ENCODE data around the gene MRPL30. TPM values are rescaled to one million over a fixed set of nuclear protein-coding genes. Genes with fewer than 3 reads are reported as not detected.

The MRPL30 gene
- total and polyA plus RNA-seq, 2 of the 8 experiments (the other 6 are each of a cell fraction or from before 2014, with no cell fraction given) = 22.3 to 46.2 TPM

GRCh38 chr2:99140056-99140859 lies 40.7 kb upstream of the MRPL30 start (continued):
- no peak for TF ChIP-seq CHD7 (IDR thresholded peaks at IDR 0.05; ENCODE audit: insufficient replicate concordance, low read length)
- TF ChIP-seq CHD2 (IDR thresholded peaks at IDR 0.05; ENCODE audit: low read length) = no peak
- TF ChIP-seq SAP30 (IDR thresholded peaks at IDR 0.05; ENCODE audit: insufficient read depth, insufficient replicate concordance, low read length) = no peak
- TF ChIP-seq JUND (IDR thresholded peaks at IDR 0.05; ENCODE audit: low read length) = no peak
- TF ChIP-seq CBX8 (IDR thresholded peaks at IDR 0.05; ENCODE audit: borderline replicate concordance, low read depth, low read length) = no peak
